GM19023 (cell line): ENCODE data around the gene MICAL3.

Experiments used
- ATAC-seq: cut with Tn5 transposase; IDR thresholded peaks from one replicate; pipeline ENCODE4 v1.9.1; 2021; ENCODE audit warnings: mild to moderate bottlenecking, moderate library complexity; ENCODE audit not compliant: unreplicated experiment

The MICAL3 gene

DNA sequence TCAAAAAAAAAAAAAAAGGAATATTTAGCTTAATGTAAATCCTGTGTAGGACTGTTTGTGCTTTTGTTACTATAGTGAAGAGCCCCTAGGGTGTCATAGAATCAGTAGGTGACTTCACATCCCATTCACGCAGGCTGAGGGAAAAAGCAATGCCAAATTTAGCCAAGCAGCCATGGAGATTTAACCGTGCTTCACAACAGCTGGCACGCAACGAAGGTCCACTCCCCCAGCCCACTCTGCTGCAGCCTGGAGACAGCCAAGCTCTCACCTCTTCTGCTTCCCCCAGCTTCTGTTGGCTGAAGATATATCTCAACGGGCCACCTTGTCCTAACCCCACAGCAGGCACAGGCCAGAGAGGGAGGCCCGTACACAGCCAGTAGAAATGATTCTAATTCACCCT, 171.3 kb downstream of the MICAL3 start:
- ATAC-seq = no peak

DNA sequence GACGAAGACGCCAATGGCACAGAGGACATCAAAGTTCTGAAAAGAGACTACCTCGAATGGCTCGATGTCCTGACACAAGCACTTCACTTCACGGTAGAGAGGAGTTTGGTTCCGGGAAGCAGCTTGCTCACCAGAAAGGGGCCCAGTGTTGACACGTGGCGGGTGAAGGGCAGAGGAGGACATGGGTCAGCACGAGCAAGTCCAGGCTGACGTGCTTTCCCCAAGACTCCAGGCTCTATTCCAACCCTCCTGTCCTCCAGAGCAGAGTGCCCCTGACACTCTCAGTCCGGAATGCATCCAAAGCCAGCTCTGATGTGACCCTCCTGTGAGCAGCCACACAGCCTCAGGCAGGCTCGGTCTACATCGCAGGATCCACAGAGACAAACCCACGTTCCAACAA, 172.6 kb downstream of the MICAL3 start:
- ATAC-seq = no peak

DNA sequence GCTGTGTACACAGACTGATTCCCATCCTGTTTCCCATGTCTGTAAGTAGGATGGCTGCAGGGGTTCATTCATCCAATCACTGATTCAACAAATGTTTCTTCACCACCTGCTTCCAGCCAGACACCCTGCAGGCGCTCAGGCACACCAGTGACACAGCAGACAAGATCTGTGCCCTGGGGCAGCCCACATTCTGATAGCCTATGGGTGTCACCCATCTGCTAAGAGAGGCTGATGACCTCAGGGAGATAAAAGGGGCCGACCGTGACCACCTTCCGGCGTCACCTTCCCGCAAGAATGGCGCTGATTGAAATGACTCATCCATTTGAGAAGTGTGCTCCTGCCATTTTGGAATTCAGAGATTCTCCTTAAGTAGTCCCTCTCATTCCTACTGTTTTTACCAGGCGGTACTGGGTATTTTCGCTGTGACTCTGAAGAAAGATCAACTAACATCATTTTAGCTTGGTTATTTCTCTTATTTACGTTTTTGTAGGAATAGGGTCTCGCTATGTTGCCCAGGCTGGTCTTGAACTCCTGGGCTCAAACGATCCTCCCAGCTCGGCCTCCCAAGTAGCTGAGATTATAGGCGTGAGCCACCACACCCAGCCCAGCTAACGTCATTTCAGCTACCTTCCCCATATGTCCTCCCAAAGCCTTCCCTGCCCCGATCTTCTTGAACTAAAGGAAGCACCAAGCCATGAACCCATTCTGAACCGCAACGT, 176.8 kb downstream of the MICAL3 start:
- no peak for ATAC-seq

DNA sequence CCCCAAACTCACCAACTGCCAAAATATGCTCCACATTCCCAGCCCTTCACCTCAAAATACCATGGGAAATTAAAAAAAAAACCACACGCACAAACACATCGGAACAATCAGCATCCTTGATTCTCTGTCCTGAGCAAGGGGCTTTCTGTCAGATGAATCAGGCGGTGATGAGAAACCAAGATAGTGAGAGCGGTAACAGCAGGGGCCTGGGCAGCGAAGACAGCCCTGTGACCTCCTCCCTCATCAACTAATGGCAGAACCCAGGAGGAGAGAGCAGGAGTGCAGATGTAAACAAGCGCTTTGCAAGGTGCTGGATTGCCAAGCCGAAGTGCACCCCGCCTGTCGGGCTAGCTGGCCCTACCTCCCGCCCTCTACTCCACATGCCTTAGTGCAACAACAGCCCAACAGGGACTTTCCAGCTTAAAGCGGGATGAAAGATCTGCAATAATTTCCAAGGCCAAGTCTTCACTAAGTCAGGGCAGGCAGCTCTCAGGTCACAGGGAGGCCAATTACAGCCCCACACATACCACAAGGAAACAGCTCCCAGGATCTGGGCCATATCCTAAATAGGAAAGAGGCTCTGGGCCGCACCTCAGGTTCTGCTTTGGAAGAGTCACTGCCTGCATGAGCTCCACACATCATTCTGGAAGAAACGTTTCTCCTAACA, 177.9 kb downstream of the MICAL3 start:
- ATAC-seq = no peak

DNA sequence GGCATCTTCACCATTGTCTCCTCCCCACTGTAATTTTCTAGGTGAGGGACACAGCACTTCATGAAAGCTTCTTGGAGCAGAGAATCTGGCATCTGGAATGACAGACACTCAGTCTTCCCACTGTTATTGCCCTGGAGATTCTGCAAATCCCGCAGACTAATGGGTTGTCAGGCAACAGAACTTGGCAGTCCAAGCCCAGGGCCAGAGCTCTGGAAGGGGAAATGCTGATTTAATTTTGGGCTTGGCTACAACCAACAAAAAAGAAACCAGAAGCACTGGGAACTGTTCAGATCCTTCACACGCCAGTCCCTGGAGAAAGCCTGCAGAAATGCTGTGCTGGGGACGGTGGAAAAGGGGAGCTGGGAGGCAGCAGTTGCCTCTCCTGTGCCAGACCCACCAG, 178.6 kb downstream of the MICAL3 start:
- no peak for ATAC-seq

DNA sequence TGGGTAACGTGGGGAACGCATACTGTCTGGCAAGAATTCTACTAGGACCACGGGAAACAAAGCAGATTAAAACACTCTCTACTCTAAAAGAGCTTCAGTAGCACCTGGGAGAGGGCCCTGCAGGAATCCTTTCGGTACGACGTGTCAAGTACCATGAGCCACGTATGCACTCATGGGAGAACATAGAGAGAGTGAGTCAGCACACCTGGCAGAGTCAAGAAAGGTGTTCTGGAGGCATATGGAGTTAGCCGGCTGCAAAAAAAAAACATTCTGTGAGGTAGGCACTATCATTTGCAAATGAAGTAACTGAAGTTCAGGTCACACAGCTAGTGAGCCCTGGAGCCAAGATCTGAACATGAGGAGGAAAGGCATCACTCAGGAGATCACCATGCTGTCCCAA, 179.0 kb downstream of the MICAL3 start:
- ATAC-seq = no peak

DNA sequence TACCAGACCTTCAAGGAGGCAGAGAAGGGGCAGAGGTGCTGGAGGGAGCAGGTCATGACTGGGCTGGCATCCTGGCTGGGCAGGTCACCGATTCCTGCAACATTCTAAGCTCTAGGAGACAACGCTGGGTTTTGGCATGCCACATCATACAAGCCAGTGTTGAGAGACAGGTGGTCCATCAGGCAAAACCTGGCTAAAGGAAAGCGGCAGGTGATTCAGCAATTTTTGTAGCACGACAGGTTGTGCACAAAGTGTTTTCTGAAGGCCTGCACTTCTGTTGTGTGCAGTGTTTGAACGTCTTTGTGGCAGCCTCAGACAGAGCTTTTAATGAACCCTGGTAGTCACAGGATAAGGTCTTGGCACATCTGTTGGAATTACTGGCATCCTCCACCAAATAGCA, 180.2 kb downstream of the MICAL3 start:
- no peak for ATAC-seq

DNA sequence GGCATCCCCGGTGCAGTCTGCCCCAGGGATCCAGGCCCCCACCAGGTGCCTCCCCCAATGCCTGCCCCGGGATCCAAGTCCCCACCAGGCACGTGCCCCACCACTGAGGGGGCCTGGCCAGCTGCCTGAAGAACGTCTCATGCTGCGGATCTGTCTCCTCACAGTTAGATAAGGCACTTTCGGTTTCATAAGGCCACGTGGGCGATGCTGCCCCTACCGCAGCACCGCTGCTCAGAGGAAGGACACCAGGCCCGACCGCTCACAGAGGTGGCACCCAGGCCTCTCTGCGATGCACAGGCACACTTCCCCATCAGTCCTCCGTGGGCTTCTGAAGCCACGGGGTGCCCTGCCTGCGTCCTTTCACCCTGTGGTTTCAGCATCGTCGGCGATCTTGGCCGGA, 182.0 kb downstream of the MICAL3 start:
- no peak for ATAC-seq

DNA sequence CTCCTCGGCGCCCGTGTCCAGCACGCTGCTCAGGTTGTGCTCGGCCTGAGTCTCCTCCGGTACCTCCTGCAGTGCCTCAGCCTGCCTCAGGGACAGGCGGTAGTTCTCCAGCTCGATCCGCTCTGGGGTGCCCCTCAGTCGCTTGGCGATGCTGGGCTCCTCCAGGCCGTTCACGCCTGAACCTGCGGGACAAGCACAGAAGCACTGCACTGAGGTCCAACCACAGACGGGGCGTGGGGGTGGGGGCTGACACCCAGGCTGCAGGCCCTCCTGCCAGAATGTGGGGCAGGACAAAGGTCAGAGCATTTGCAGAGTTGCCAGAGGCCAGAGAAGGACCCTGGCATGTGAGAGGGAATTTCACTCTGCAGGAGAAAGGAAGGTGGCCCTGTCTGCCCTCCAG, 182.5 kb downstream of the MICAL3 start:
- ATAC-seq = no peak

DNA sequence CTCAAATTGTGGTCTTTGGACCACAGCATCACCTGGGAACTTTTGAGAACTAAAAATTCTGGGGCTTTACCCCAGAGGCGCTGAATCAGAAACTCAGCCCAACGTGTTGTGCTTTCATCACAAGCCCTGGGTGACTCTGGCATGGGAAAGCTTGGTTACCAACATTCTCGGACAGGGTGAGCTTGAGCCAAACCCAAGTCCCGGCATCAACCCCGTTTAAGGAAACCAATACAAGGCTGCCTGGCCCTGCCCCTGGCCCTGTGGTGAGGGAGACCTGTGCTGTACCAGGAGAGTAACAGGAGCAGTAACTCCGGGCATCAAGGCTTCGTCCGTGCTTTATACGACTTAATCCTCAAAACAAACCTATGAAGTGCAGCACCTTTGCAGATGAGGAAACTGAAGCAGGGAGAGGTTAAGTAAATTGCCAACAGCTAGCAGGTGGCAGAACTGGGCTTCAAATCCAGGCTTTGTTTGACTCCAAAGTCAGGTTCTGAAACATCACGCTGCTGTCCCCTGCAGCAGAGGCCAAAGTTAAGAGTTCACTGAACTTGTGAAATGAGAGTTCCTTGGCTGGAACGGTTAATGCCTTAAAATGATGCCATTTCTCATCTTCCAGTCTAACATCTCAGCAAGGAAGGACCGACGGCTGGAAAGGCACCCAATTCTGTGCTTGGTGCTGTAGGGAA, 186.0 kb downstream of the MICAL3 start:
- no peak for ATAC-seq

DNA sequence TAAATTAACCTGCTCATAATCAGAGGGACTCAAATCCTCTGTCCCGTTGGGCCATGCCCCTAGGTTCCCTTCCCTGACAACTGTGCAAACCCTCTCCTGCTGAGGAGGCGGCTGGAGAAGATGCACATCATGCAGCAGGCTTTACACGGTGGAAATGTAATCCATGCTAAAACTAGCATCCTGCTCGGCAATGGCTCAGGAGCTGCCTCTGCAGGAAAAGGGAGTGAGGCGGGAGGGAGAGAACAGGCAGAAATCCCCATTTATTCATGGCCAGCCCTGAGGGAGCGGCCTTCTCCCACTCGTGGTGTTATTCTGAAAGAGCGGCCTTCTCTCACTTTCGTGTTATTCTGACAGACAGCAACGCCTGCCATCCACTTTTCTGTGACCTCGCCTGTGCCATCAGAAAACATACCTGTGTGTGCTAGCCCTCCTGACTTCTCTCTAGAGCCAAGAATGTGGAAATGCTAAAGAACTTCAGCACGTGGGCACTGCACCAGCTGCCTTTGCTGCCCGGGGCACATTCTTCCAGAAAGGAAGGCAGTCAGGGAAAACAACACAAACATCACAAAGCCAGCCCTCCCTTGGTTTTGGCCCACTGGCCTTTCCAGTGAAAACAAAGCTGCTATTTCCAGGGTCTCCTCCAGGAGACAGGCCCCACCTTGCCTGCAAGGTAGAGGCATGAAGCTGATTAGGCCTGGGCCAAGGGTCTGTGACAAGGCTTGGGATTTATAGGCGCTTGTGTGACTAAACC, 187.2 kb downstream of the MICAL3 start:
- no peak for ATAC-seq

DNA sequence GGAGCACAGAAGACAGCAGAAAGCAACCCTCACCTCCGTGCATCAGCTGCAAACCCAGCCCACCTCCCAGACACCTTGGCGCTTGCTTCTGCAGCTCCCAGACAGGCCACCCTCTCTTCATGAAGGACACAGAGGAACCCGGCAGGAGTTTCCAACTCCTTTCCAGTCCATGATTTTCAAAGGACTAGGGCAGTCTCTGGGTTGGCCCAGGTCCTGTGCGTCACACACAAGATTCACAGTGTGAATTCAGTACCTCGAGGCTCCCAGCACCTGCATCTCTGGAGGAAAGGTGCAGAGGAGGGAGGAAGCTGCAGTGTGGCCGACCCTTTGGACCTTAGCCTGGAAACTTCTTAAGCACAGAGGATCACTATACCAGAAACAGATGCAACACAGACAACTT, 189.1 kb downstream of the MICAL3 start:
- no peak for ATAC-seq

DNA sequence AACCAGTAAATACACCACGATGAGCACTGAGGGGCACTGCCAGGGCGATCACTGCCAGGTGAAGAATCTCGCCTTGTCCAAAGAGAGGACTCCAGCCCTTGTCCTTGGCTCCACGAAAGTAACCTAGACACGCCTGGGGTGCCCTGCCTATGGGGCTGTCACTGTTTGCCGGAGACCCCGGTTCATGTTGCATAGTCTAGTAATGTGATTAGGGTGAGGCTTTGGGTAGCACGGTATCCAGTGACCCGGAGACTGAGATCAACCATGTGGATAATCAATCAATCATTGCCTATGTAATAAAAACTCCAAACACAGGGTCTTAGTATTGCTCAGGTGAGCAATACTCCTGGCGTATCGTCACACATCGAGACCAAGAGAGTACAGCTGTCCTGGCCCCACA, 190.9 kb downstream of the MICAL3 start:
- no peak for ATAC-seq

DNA sequence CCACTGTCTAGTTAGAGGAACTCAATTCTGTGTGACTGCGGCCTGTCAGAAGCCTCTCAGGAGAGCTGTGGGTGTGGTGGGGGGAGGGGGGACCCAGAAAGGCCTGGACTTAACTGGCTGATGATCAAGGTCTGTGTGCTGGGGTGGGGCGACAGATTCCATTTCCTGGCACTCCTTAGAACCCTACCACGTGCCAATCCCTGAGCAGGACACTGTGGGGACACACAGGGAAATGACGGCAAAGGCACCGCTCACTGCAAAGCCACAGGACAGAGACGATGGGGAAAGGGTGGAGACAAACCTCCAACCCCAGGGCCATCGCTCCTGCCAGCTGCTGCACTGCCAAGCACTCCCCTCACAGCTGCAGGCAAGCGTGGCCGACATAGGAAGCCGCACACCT, 191.7 kb downstream of the MICAL3 start:
- no peak for ATAC-seq

DNA sequence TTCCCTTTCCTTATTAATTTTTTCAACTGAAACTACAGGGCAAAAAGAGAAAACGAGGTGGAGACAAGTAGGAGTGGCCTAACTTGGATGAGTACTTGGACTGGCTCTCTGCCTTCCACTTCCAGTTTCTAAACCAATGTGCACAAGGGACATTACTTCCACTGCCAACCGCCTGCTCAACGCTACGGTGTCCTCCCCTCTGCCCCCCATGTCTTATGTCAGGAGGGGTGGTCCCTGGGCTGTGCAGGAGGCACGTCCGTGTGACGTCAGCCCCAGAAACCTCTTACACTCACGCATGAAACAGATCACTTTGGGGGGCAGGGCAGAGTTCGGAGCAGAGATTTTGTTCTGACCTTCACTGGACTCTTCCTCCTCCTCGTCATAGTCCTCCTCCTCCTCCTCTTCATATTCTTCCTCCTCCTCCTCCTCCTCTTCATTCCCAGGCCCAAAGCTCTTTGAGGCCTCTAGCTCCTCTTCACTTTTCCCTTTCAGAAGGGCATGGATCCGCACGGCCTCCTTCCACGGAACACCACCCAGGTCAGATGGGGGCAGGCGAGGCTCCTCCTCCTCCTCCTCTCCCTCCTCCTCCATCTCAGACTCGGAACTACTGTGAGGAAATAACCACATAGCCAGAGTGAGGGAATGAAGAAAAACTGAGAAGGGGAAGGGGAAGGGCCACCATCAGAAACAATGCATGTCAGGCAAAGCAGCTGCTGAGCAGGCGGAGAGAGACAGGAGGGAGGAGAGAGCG, 192.7 kb downstream of the MICAL3 start:
- ATAC-seq = no peak

DNA sequence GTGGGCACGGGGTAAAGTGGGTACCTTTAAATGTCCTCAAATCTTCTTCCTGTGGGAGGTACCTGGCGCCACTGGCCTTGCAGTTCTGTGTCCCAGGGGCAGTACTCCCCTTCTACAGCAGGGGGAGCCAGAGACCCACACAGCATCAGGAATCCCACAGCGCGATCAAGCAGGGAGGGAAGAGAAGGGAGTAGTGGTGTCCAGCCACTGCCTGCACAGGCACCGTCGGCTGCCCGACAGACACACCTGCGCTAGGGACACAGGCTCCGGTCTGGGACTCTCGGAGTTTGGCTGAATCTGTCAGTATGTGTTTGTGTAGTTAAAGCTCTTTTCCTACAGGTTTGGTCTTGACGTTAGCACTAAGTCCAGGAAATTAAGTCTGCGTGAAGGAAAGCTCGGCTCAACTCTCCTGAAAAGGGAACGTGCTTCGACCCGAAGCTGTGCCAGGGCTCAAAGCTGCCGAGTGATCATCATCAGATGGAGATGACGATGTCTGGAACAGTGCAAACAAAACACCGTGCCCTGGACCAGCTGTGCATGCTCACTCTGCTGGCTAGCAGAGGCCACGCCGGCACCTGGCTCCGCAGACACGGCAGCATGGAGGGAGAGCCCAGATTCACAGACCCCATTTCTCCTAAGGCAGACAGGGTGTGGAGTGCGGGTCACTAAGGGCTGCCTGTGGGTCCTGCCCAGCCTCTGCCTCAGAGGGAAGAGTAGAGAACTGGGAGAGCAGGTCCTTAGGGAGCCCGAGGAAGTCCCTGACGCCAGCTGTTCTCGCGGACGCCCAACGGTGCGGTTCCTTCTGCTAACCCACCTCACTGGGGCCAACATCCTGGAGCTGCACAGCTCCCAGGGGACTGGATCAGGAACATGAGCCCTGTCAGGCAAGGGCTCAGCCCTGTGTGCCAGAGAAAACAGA, 194.1 kb downstream of the MICAL3 start:
- ATAC-seq = peak; percentile 57

DNA sequence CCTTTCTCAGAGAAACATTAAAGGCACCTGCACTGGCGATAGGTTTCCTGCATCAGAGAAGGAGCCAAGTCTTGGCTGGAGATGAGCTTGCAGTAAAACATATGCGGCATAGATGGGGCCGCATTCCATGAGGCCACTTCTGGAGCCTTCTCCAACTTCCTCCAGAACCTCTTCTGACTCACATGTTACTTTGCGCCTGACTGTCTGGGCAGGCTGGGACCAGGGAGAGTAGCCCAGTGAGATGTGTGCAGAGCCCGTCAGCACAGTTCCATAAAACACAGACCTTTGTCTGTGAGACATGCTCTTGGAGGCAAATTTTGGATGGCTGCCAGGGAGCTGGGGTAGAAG, 194.7 kb downstream of the MICAL3 start:
- ATAC-seq = no peak

DNA sequence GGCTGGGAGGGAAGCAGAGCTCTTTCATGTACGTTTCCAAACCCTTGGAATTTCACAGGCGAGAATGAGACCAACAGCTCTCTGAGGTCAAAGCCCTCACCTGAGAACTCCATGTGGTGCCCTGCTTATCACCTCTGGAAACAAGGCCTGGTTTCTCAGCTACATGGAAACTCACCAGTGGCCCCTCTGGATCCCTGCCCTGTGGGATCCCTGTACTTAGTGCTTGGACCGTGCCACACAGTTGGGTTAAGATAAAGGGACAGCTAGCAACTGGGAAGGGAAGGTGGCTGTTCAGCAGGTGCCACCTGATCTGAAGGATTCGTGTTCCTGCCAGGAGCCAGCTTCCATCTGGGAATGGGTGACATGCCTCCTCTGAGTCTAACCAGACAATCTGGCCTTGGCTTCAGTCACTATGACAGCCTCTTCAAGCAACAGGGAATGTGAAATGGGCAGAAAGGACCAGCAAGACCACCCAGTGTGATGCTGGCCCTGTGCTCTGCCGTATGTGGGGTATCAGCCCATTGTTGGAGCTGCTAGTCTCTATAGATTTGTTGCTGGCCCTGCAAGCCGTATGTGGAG, 195.8 kb downstream of the MICAL3 start:
- ATAC-seq = no peak

DNA sequence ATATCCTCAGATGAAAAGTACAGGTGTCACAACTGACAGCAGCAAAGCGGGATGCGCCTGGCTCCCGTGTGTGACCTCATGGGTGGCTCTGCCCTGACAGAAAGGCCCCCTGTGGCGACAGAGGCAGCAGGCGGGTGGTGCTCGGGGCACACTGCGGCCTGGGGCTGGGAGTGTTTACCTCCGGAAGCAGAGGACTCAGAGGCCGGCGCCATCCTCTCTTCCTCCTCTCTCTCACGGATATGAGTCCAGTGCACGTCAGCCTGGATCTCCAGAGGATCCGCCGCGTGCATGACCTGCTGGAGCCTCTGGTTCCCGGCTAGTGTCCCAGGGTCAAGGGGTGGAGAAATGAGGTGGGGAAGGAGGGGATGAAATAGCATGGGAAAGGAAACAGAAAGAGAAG, 196.9 kb downstream of the MICAL3 start:
- ATAC-seq = no peak
